GM18502 (cell line): ENCODE data around the gene NCOA3.

ENCODE experiments used
- ATAC-seq: cut with Tn5 transposase; IDR thresholded peaks from one replicate; pipeline ENCODE4 v1.9.1; 2021; ENCODE audit warnings: mild to moderate bottlenecking; ENCODE audit not compliant: unreplicated experiment, poor library complexity

NCOA3 gene

DNA sequence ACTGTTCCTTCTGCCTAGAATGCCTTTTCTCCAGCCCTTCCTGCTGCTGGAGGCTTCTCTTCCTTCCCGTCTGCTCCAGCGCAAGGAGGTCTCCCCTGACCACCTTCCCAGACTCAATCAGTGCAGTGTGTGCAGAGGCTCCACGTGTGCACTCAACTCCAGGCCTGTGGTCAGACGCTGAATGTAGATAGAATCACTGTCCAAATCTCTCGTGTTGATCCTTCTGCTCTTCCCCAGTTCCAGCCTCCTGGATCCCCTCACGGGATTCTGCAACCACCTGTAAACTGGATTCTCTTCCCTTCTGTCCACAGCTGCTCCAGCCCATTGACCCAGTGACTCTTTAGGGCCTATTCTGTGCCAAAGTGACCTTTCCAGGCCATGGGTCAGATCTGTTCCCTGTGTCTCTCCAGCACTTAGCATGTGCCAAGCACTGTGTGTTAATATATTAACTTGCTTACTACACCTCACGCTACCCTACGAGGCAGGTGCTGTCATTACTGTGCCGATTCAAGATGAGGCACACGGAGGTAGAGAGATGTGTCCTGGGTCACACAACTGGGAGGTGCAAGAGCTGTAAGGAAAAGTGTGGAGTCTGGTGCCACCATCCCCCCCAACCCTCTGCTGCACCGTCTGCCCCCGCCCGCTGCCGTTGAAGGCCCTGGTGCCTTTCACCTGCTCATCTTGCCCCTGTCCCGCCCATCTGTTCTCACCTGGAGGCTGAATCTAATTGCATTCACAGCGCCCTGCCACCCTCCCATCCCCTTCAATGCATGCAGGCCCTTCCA lies 171.4 kb downstream of the NCOA3 start:
- ATAC-seq = no peak

DNA sequence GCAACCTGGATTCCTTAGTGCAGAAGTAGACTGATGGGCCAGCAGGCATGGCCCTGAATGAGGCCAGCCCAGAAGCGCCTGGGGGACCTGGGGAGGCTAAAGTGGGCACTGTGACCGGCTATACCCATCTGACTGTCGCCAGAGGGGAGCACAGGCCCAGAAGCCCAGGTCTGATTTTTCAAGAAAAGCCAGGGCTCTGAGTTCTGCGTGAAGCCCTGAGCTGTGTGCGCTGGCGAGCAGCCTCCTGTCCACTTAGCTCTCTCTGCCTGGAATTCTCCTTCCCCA lies 171.9 kb downstream of the NCOA3 start:
- no peak for ATAC-seq

DNA sequence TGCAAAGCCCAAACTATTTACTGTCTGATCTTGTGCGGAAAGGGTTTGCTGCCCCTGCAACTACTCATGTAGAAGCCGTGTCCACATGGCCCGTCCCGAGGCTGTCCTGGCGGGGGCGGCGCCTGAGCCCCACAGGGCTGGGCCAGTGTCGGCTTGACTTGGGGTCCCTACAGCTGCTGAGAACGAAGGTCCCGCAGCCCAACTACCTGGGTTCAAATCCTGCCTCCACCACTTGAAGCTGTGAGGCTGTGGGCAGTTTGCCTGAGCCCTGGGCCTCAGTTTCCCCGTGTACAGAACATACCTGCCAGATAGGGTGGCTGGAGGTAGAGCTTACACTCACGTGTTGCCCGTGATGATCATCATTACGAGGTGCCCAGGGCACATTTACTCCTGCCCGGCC lies 172.5 kb downstream of the NCOA3 start:
- ATAC-seq = no peak

DNA sequence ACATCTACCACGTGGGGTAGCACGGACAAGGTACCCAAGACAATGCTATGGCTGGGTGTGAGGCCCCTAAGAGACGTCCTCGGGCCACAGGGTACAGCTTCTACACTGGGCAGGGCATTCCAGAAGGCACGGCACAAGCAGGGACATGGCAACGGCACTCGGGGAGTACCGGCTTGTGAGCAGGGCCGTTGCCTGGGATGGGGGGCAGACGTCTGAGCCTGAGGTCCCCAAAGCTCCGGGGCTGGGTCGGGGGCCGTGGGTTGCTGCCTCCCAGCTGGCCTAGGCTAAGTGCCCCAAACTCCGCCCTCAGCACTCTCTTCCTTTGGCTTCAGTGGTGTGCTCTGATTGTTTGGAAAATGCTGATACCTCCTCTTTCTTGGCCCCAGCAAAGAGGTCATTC lies 173.0 kb downstream of the NCOA3 start:
- no peak for ATAC-seq

- ATAC-seq = no peak
Measured at GRCh38 chr20:47675190-47676142, 173.8 kb downstream of the NCOA3 start.

DNA sequence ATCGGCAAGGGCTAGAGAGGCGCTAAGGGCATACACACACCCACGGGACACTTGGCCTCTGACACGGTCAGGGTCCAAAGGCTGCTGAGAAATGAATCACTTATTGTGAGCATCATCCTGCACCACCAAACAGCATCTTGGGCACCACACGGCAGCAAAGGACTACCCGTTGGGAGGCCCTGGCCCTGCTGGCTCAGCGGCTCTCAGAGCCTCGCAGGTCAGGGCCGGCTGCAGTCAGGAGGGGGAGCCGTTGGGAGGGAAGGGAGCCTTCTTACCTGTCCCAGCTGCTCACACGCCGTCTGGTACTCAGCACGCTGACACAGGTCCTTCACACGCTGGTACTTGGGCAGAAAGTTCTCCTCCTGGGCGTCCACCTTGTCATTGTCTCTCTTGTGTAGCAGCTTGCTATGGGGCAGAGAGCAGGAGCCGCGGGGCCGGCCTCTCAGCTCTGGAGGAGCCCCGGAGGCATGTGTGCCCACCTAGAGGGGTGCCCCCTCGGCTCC lies 174.6 kb downstream of the NCOA3 start:
- no peak for ATAC-seq

DNA sequence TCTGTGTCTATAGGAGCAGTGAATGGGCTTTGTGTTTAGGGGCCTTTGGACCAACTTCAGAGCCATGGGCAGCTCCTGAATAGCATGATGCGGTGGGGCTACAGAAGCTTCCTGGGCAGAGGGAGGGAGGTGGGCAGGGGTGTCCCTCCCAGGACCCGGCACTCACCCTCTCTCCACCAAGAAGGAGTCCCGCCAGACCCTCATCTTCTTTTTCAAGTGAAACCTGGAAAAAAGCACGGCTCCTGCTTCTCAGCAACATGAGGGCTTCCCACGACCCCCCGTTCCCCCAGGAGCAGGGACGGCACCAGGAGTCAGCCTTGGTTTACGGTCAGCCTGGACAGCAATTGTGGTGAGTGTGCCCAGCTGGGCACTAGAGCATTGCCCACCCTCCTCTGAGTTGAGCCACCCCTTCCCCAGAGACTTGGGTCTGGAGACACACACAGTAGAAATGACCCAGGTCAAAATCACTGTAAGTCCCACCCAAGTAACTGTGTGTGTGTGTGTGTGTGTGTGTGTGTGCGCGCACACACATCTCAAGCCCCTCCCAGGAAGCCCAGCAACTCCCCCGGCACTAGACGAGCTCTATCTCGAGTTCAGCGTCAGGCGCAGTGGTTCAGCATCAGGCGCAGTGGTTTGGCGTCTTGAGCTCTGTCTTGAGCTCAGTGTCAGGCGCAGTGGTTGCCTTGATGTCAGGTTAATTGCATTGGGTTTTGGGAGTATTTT lies 175.4 kb downstream of the NCOA3 start:
- ATAC-seq = no peak

GRCh38 chr20:47677635-47678453 lies 176.2 kb downstream of the NCOA3 start:
- ATAC-seq = no peak

DNA sequence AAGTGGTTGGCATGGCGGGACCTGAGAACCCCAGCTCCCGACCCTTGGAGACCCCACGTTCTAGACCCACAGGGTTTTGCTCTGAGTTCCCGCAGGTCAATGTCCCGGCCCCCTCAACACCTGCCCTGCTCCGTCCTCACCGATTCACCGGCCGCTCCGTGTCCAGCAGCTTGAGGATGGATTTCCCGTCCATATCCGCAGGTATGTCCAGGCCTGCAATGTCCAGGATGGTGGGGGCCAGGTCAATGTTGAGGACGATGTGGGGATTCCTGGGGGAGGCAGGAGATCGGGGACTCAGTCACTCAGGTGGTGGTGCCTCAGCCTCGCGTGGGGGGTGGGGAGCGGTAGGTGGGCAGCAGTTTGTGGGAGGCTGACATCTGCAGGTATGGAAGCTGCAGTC lies 176.8 kb downstream of the NCOA3 start:
- ATAC-seq = no peak

- ATAC-seq = no peak
Measured at GRCh38 chr20:47679462-47679861, 177.8 kb downstream of the NCOA3 start.

DNA sequence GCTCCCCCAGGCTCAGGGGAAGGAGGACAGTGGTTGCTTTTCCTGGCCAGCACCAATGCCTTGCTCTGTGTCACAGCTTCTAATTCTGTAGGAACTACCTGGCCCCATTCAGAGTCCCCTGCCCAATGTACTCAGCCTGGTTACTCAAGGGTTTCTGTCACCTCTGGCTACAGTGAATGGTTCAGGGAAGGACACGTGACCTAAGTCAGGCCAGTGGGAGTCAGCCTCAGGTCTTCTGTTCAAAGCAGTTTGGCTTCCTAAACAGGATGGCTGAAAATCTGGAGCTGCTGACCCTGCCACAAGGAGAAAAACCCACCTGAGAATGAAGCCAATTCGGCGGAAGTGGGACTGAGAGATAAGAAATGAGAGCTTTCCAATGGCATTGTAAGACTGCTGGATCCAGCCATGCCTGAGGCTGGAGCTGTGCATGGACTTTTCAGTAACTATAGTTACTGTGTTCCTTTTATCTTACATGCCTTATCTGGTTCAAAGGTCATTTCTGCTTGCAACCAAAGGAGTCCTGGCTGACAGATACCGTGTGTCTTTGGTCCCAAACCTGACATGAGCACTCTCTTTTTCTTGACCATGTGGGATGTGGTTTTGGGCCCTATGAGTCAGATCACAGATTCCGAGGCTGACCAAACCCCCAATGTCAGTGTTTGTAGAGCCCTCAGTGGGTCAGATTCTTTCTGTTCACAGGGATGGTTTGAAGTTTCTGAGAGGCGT lies 179.3 kb downstream of the NCOA3 start:
- ATAC-seq = no peak

- ATAC-seq = no peak
Measured at GRCh38 chr20:47682028-47682783, 180.5 kb downstream of the NCOA3 start.

- ATAC-seq = no peak
Measured at GRCh38 chr20:47682916-47683315, 181.2 kb downstream of the NCOA3 start.

DNA sequence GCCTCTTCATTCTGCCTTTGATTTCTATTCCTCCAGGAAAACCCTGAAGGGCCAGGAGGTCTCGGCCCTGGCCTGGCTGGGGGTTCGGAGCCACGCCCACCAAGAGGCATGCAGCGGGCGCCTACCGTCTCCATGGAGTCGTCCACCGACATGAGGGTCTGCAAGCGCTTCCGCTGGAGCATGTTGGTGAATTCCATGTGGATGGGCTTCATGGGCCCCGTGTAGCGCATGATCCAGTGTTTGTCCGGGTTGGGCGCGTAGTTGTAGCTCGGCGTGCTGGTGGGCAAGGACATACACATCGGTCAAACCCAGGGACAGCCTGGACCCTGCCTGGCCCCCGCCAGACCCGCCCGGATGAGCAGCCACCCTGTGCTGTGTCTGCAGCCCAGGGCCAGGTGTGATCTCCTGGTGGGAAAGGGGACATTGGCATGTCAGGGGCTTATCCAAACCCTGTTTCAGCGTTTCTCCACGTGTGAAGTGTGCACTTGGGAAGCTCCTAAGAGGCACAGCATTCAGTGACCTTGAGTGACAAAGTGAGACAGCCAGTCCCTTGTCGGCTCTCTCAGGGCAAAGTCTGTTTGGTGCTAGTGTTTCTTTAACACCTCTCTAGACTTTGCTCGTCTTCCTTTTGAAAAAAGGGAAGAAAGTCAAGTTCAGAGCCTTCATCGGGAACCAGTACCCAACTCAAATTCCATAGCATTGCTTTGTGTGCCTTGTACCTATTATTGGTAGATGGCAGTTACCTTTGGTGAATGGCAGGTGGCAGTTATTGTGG lies 182.8 kb downstream of the NCOA3 start:
- ATAC-seq = no peak

DNA sequence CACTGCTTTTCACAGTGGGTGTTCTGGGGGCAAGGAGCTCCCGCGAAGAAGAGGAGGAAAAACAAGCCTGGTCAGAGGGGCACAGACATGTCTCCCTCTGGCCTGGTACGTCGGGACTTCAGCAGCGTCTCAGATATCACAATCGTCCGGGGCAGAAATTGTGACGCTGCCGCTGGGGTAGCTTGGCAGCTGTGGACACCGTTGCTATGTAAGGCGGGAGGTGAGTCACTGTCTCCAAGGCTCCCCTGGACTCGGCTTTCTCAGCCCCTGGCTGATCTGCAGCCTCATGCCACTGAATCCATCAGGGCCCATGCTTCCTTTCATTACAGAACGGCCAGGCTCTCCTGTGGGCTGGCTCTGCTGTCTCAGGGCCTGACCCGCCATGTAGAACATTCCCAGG lies 184.9 kb downstream of the NCOA3 start:
- ATAC-seq = no peak

DNA sequence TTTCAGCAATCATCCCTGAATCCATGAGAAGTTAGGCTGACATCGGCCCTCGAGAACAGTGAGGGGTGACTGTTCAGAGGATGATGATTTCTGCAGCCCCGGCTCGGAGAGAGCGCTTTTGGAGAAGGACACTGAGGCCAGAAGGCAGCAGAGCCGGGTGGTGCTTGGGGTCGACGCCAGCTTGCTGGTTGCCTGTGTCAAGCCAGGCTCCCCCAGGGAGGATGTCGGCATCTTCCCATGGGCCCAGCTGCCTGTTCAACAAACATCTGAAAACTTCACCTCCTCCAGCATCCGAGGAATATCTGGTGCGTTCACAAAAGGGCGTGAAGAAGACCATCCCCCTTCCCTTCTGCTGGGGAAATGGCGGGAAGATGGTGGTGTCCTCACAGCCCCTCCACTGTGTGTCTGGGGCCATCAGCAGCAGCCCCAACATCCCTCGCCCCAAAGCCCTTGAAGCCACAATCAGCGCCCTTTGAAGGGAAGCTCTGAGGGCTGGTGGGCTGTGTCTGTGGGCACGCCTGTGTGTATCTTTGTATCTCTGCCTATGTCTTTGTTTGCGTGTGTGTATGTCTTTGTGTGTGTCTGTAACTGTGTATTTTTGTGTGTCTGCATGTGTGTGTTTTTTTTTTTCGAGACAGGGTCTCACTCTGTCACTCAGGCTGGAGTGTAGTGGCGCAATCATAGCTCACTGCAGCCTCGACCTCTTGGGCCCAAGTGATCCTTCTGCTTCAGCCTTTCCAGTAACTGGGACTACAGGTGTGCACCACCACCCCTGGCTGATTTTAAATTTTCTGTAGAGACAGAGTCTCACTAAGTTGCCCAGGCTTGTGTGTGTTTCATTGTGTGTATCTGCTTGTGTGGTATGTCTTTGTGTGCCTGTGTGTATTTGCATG lies 185.7 kb downstream of the NCOA3 start:
- ATAC-seq = no peak
